Colonic mucosa (tissue), 4 donors: Measurements from ENCODE around the gene KCNS1. TPM values are rescaled to one million over a fixed set of nuclear protein-coding genes. Genes with fewer than 3 reads are reported as not detected.
"Not testable (repeated sequence)": the region's sequence is repeated elsewhere in the genome, so short reads cannot be mapped to it uniquely, and the experiment has no call there.

Source experiments
- DNase-seq: peaks from one replicate; pipeline ENCODE4 v3.0.0-alpha.2; 2020
- H3K27ac ChIP-seq: fragments of 200-600 bp; one replicate; pipeline ENCODE4 v1.8.0; 2021
- H3K27me3 ChIP-seq: fragments of 200-600 bp; one replicate; pipeline ENCODE4 v1.8.0; 2021
- H3K36me3 ChIP-seq: fragments of 200-600 bp; one replicate; pipeline ENCODE4 v1.8.0; 2021
- H3K4me1 ChIP-seq: fragments of 200-600 bp; one replicate; pipeline ENCODE4 v1.8.0; 2021; ENCODE audit warnings: mild to moderate bottlenecking
- H3K4me3 ChIP-seq: fragments of 200-600 bp; one replicate; pipeline ENCODE4 v1.8.0; 2021
- H3K9ac ChIP-seq, 2 donors: one replicate each; pipeline ENCODE4 v1.7.0; 2013; ENCODE audit warnings: control low read depth in 2 of 2, low read depth in 2 of 2, low read length in 2 of 2
- H3K9me3 ChIP-seq: fragments of 200-600 bp; one replicate; pipeline ENCODE4 v1.8.0; 2021
- intact Hi-C: fragments of 100-400 bp; cut with DNase I; formaldehyde crosslinking; loops from one replicate; pipeline ENCODE4 v1.14.1; 2022
- total RNA-seq, 2 donors: library from RNA; stranded (reverse); fragmentation: NEBNext Ultra II Directional in 1 of 2; extraction: Animal tissue kit (Norgen Biotek cat#: 25700) in 1 of 2; gene quantifications; one replicate each; pipeline ENCODE4 v1.2.1, GENCODE V29; 2021
- TF ChIP-seq, protein P1 (sequence below): fragments of 200-600 bp; IDR thresholded peaks from one replicate; pipeline ENCODE4 v1.8.0; 2022; ENCODE audit warnings: antibody characterized with exemption, mild to moderate bottlenecking
- donor health status: healthy.
- donor health status: DM: no; HTN: no; CAD: no.
- donor health status: DM: no; HTN: no; CAD: no.

Gene KCNS1, protein sequence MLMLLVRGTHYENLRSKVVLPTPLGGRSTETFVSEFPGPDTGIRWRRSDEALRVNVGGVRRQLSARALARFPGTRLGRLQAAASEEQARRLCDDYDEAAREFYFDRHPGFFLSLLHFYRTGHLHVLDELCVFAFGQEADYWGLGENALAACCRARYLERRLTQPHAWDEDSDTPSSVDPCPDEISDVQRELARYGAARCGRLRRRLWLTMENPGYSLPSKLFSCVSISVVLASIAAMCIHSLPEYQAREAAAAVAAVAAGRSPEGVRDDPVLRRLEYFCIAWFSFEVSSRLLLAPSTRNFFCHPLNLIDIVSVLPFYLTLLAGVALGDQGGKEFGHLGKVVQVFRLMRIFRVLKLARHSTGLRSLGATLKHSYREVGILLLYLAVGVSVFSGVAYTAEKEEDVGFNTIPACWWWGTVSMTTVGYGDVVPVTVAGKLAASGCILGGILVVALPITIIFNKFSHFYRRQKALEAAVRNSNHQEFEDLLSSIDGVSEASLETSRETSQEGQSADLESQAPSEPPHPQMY
- total RNA-seq = under 1 TPM in 1 of 2 donors, not detected in 1; 0.17 TPM

DNA sequence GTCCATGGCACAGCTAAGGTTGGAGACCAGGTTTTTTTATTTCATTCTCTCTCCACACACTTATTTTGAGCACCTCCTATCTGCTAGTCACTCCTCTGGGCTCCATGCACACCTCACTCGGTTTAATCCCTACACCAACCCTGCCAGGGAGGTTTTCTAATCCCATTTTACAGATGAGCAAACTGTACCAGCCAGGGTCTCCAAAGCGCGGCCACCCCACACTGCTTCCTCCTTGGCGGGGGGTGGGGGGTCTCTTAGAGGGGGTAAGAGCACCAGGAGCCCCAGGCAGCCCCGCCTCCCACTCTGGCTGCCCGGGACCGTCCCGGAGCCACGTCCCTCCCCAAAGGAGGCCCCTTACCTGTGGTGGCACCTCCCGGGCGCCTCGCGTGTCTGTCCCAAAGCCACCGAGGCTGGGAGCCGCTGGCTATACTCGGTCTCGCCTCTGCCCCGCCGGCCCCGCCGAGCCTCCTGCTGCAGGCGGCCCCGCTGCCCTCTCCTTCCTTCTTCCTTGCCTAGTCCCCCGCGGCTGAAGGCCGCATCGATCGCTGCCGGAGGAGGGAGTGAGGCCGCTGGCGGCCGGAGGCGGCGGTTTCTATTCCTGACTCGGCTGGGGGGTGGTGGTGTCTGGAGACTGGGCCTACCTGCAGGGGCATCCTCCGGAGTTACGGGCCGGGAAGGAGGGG, at the start of gene KCNS1:
TSS of gene KCNS1 (minus strand) at position 565 of the 683 bp plus-strand sequence. CDS start 1,891 bp downstream, outside the sequence.
- intact Hi-C loops = no loop called here
- no peaks in the 10 kb centered on the region for H3K4me1 ChIP-seq
- TF ChIP-seq, protein P1, sequence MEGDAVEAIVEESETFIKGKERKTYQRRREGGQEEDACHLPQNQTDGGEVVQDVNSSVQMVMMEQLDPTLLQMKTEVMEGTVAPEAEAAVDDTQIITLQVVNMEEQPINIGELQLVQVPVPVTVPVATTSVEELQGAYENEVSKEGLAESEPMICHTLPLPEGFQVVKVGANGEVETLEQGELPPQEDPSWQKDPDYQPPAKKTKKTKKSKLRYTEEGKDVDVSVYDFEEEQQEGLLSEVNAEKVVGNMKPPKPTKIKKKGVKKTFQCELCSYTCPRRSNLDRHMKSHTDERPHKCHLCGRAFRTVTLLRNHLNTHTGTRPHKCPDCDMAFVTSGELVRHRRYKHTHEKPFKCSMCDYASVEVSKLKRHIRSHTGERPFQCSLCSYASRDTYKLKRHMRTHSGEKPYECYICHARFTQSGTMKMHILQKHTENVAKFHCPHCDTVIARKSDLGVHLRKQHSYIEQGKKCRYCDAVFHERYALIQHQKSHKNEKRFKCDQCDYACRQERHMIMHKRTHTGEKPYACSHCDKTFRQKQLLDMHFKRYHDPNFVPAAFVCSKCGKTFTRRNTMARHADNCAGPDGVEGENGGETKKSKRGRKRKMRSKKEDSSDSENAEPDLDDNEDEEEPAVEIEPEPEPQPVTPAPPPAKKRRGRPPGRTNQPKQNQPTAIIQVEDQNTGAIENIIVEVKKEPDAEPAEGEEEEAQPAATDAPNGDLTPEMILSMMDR = no peak
- H3K27me3 ChIP-seq = peaks cover 26% of the 10 kb centered on the region
- H3K27ac ChIP-seq = no peak within 1 kb of the TSS
- no peak for DNase-seq
- no peak within 1 kb of the TSS for H3K4me3 ChIP-seq
- H3K9me3 ChIP-seq = no peaks in the 10 kb centered on the region
- no peaks in the 10 kb centered on the region for H3K36me3 ChIP-seq
- no peak within 1 kb of the TSS for H3K9ac ChIP-seq

DNA sequence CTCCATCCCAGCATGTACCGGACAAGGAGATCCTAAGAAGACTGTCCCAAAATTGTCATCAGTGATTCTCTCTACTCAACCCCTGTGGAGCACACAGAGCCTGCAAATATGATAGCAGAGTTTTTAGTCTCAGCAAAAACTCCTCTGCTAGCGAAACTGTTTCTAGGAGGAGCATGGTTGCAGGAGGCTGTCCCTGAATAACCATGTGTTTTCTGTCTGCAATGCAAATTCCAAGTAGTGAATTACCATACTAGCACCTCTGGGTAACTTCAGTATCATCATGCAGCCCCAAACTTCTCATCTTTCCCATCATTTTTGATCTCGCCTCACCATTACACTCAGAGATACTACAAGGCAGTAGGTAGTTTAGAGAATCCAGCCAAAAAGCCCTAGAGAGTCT, 48.1 kb upstream of the KCNS1 start:
- TF ChIP-seq, protein P1 = no peak
- no peak overlapping the region for H3K27ac ChIP-seq
- no peaks in the 10 kb centered on the region for H3K36me3 ChIP-seq
- no peaks in the 10 kb centered on the region for H3K4me1 ChIP-seq
- DNase-seq = no peak
- intact Hi-C loops = no loop called here
- H3K9me3 ChIP-seq = no peaks in the 10 kb centered on the region
- H3K27me3 ChIP-seq = no peaks in the 10 kb centered on the region
- H3K4me3 ChIP-seq = no peak overlapping the region
- H3K9ac ChIP-seq = no peak overlapping the region

DNA sequence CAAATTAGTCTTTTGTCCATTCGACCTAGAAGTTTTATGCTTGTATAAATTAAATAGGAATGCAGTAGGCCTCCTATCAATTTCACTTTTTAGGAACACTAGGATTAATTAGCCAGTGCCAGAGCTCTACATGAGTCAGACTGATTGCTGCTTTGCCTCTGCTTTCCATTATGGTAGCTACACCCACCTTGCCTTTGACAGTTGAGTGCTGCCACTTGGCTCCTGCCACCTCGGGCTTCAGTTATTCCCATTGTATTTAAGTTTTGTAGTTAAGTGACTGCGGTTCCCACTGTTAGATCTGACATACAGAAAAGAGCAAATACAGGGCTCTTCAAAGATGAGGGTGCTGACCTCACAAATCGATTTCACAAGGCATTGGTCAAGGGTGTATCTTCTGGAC, 39.9 kb upstream of the KCNS1 start:
- no peak for DNase-seq
- Histone ChIP-seq H3K4me3 (no peak overlapping the region), H3K9me3 (no peaks in the 10 kb centered on the region), H3K27me3 (no peaks in the 10 kb centered on the region), H3K36me3 (no peaks in the 10 kb centered on the region), H3K4me1 (no peaks in the 10 kb centered on the region), H3K27ac (no peak overlapping the region), H3K9ac (no peak overlapping the region)
- intact Hi-C loops = loop anchor here (5.0 kb wide), 1 partner anchor 91 kb away; no protein-coding TSS in a partner anchor
- TF ChIP-seq, protein P1 = no peak

DNA sequence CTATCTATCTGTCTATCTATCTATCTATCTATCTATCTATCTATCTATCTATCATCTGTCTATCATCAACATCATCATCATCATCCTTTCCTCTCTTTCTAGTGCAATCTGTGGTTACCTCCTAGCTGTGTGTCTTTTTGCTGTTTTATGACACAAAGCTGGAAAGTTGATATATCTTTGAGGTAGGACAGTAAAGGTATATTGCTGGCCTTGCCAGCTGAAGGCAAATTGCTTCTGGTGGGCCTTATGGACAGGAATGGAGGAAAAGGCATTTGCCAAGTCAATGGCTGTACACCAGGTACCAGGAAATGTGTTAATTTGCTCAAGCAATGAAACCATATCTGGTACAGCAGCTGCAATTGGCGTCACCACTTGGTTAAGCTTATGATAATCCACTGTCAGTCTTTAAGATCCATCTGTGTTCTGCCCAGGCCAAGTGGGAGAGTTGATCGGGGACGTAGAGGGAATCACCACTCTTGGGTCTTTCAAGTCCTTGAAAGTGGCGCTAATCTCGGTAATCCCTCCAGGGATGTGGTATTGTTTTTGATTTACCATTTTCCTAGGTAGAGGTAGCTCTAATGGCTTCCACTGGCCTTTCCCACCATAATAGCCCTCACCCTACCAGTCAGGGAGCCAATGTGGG, 38.9 kb upstream of the KCNS1 start:
- not testable (repeated sequence) for H3K9ac ChIP-seq, H3K27ac ChIP-seq, DNase-seq, H3K9me3 ChIP-seq, H3K36me3 ChIP-seq, H3K27me3 ChIP-seq, H3K4me1 ChIP-seq, H3K4me3 ChIP-seq
- intact Hi-C loops = loop anchor here (5.0 to 10.0 kb wide), 2 partner anchors 92 to 155 kb away; no protein-coding TSS in a partner anchor

DNA sequence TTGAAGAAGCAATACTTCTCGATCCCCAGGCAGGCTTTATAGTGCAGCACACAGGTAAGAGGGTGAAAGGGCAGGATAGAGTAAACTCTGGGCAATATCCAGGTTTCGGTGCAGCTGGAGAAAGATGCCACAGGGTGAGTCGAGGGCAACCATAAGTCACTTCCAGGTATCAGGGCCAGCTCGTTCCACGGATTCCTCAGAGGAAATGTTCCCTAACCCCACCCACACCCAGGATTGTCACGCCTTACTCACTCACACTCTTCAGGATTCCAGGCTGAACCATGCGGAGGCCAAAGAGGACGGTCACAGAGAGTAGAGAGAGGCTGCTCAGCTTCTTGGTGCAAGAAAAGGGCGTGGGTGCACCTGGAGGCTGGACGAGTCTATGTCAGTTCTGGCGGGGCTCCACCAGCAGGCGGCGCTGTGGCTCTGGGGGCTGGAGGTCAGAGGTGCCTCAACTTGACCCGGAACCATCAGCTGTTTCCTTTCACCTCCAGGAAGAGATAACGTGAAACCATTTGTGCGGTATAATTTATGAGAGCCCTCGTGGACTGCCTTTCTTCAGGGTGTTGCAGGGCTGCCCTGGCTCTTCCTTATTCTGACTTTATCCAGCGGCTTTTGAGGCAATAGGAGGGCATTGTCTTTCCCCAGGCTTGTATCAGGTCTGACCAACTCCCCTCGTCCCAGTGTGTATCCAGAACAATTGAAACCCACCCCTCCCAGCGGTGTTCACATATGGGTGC, 37.8 kb upstream of the KCNS1 start:
- TF ChIP-seq, protein P1 = peak; percentile 72
- intact Hi-C loops = loop anchor here (10.0 kb wide), 1 partner anchor 156 kb away; no protein-coding TSS in a partner anchor
- Histone ChIP-seq H3K9me3 (no peaks in the 10 kb centered on the region), H3K36me3 (no peaks in the 10 kb centered on the region), H3K4me3 (no peak overlapping the region), H3K4me1 (no peaks in the 10 kb centered on the region), H3K27me3 (no peaks in the 10 kb centered on the region), H3K9ac (no peak overlapping the region), H3K27ac (peak overlapping the region; percentile 62)
- DNase-seq = peak; percentile 93
